WTC11 (cell line): ENCODE data around the gene MCF2L. TPM values are rescaled to one million over a fixed set of nuclear protein-coding genes. Genes with fewer than 3 reads are reported as not detected.

Experiments used
- ATAC-seq: fragments of 200-7000 bp; cut with Tn5 transposase; 2 replicates; pipeline ENCODE4 v1.10.0; 2021; ENCODE audit warnings: mild to moderate bottlenecking, moderate library complexity
- CTCF ChIA-PET: fragments of 300-600 bp; sonication (Branson Sonifier 250); formaldehyde crosslinking; loops from one replicate; lab custom pipeline; 2021; ENCODE audit warnings: antibody characterized with exemption; lab: Charles Lee
- POLR2A ChIA-PET: fragments of 350-600 bp; sonication (Branson Sonifier 250); formaldehyde crosslinking; loops from one replicate; lab custom pipeline; 2021; ENCODE audit warnings: antibody characterized with exemption; lab: Charles Lee
- DNase-seq: peaks from one replicate; pipeline ENCODE4 v3.0.0; 2021; ENCODE audit warnings: low spot score
- H3K27ac Mint-ChIP-seq: 2 replicates; pipeline ENCODE4 v1.8.0; 2021; ENCODE audit warnings: mixed read lengths
- H3K27me3 Mint-ChIP-seq: 2 replicates; pipeline ENCODE4 v1.8.0; 2021; ENCODE audit warnings: low read depth, mild to moderate bottlenecking, moderate library complexity, mixed read lengths
- H3K36me3 Mint-ChIP-seq: 2 replicates; pipeline ENCODE4 v1.8.0; 2021; ENCODE audit warnings: mixed read lengths
- H3K4me1 Mint-ChIP-seq: 2 replicates; pipeline ENCODE4 v1.8.0; 2022; ENCODE audit warnings: mixed read lengths
- H3K4me3 Mint-ChIP-seq: 2 replicates; pipeline ENCODE4 v1.8.0; 2021; ENCODE audit warnings: mild to moderate bottlenecking, moderate library complexity, mixed read lengths
- H3K9me3 Mint-ChIP-seq: 2 replicates; pipeline ENCODE4 v1.8.0; 2021; ENCODE audit warnings: mixed read lengths
- ATF2 ChIP-seq: sonication (generic); formaldehyde crosslinking; IDR thresholded peaks from 2 replicates; pipeline ENCODE4 v1.8.1; 2022; ENCODE audit warnings: low read depth, missing genetic modification reagents, borderline replicate concordance
- ATF6 ChIP-seq: sonication (generic); formaldehyde crosslinking; IDR thresholded peaks from 2 replicates; pipeline ENCODE4 v1.8.1; 2023; ENCODE audit warnings: mild to moderate bottlenecking, missing genetic modification reagents
- CBFB ChIP-seq: sonication (generic); formaldehyde crosslinking; IDR thresholded peaks from 2 replicates; pipeline ENCODE4 v1.8.1; 2022; ENCODE audit warnings: mild to moderate bottlenecking, low read depth, missing genetic modification reagents
- ERG ChIP-seq: fragments of 250-450 bp; sonication (Bioruptor Pico); IDR thresholded peaks from 2 replicates; pipeline ENCODE4 v1.8.0; 2021; ENCODE audit warnings: mild to moderate bottlenecking
- FOXP4 ChIP-seq: sonication (generic); formaldehyde crosslinking; IDR thresholded peaks from 2 replicates; pipeline ENCODE4 v1.8.0; 2022; ENCODE audit warnings: mild to moderate bottlenecking, missing genetic modification reagents
- GRHL2 ChIP-seq: fragments of 250-450 bp; sonication (Bioruptor Pico); IDR thresholded peaks from 2 replicates; pipeline ENCODE4 v1.8.0; 2022; ENCODE audit warnings: mild to moderate bottlenecking, moderate library complexity; ENCODE audit not compliant: insufficient replicate concordance, severe bottlenecking
- KAT7 ChIP-seq: sonication (generic); formaldehyde crosslinking; IDR thresholded peaks from 2 replicates; pipeline ENCODE4 v1.8.1; 2023; ENCODE audit warnings: missing genetic modification reagents, mild to moderate bottlenecking, borderline replicate concordance
- MLX ChIP-seq: sonication (generic); formaldehyde crosslinking; IDR thresholded peaks from 2 replicates; pipeline ENCODE4 v1.8.1; 2023; ENCODE audit warnings: mild to moderate bottlenecking, missing genetic modification reagents, moderate library complexity
- MYBL2 ChIP-seq: sonication (generic); formaldehyde crosslinking; IDR thresholded peaks from 2 replicates; pipeline ENCODE4 v1.8.1; 2023; ENCODE audit warnings: mild to moderate bottlenecking, moderate library complexity, missing genetic modification reagents
- OVOL2 ChIP-seq: fragments of 250-450 bp; sonication (Bioruptor Pico); IDR thresholded peaks from 2 replicates; pipeline ENCODE4 v1.9.0; 2021; ENCODE audit warnings: mild to moderate bottlenecking, borderline replicate concordance
- PREB ChIP-seq: sonication (generic); formaldehyde crosslinking; IDR thresholded peaks from 2 replicates; pipeline ENCODE4 v1.8.1; 2022; ENCODE audit warnings: mild to moderate bottlenecking, missing genetic modification reagents, moderate library complexity, borderline replicate concordance
- TCF7 ChIP-seq: sonication (generic); formaldehyde crosslinking; IDR thresholded peaks from 2 replicates; pipeline ENCODE4 v1.8.0; 2022; ENCODE audit warnings: mild to moderate bottlenecking, low read depth, missing genetic modification reagents, moderate library complexity
- TEAD1 ChIP-seq: sonication (generic); formaldehyde crosslinking; IDR thresholded peaks from 2 replicates; pipeline ENCODE4 v1.8.0; 2022; ENCODE audit warnings: mild to moderate bottlenecking, missing genetic modification reagents
- TEAD4 ChIP-seq: sonication (generic); formaldehyde crosslinking; IDR thresholded peaks from 2 replicates; pipeline ENCODE4 v1.8.0; 2022; ENCODE audit warnings: mild to moderate bottlenecking, missing genetic modification reagents
- USF1 ChIP-seq: sonication (generic); formaldehyde crosslinking; IDR thresholded peaks from 2 replicates; pipeline ENCODE4 v1.8.0; 2022; ENCODE audit warnings: mild to moderate bottlenecking, missing genetic modification reagents
- ZNF512 ChIP-seq: sonication (generic); formaldehyde crosslinking; IDR thresholded peaks from 2 replicates; pipeline ENCODE4 v1.8.1; 2022; ENCODE audit warnings: missing genetic modification reagents, borderline replicate concordance
- ZNF532 ChIP-seq: fragments of 250-450 bp; sonication (Bioruptor Pico); IDR thresholded peaks from 2 replicates; pipeline ENCODE4 v1.9.0; 2021; ENCODE audit warnings: mild to moderate bottlenecking, borderline replicate concordance
- total RNA-seq: library from RNA; stranded (reverse); gene quantifications from 3 replicates; pipeline ENCODE4 v1.2.3, GENCODE V29; 2021

Gene MCF2L
- total RNA-seq, 1 experiment from 2014 or later: 34.8 TPM

- H3K36me3 Mint-ChIP-seq: 0 out of 2 replicates have a peak, but pooled peaks cover 5% of the 10 kb centered on the region
- ChIA-PET POLR2A (no interaction called here), CTCF (interaction anchor here (3.4 kb wide), 1 partner anchor 10 kb away, joined by 17 read pairs; no protein-coding TSS in a partner anchor)
- no peak overlapping the region for H3K4me3 Mint-ChIP-seq
- no peak for DNase-seq
- no peaks in the 10 kb centered on the region for H3K4me1 Mint-ChIP-seq
- H3K27me3 Mint-ChIP-seq: no peaks in the 10 kb centered on the region
- TF ChIP-seq ZNF532 (CRISPR knock-in tag) (no peak), GRHL2 (CRISPR knock-in tag) (no peak), OVOL2 (CRISPR knock-in tag) (no peak), ZNF512 (CRISPR knock-in tag) (no peak), TCF7 (no peak), CBFB (no peak), TEAD4 (CRISPR knock-in tag) (no peak), KAT7 (CRISPR knock-in tag) (no peak)
- 0 out of 2 replicates have a peak overlapping the region, but pooled peaks have one; percentile 57 for H3K27ac Mint-ChIP-seq
- no peaks in the 10 kb centered on the region for H3K9me3 Mint-ChIP-seq
- no peak for ATAC-seq
These were observed 106.7 kb downstream of the MCF2L start for GRCh38 chr13:113075711-113076110.

- ChIA-PET POLR2A (no interaction called here), CTCF (interaction anchor here (1.5 to 3.4 kb wide), 2 partner anchors 9 to 47 kb away, joined by 4 to 17 read pairs; no protein-coding TSS in a partner anchor)
- no peaks in the 10 kb centered on the region for H3K36me3 Mint-ChIP-seq
- no peak overlapping the region for H3K4me3 Mint-ChIP-seq
- H3K9me3 Mint-ChIP-seq: no peaks in the 10 kb centered on the region
- peak overlapping the region; percentile 83; the same call in 1 of the 2 replicates for H3K27ac Mint-ChIP-seq
- no peaks in the 10 kb centered on the region for H3K27me3 Mint-ChIP-seq
- ATAC-seq: no peak
- no peak for DNase-seq
- no peaks in the 10 kb centered on the region for H3K4me1 Mint-ChIP-seq
- TF ChIP-seq PREB (no peak), MLX (CRISPR knock-in tag) (no peak), TEAD1 (no peak), FOXP4 (no peak), ERG (no peak), ATF2 (CRISPR knock-in tag) (no peak), USF1 (CRISPR knock-in tag) (no peak), MYBL2 (CRISPR knock-in tag) (no peak), GRHL2 (CRISPR knock-in tag) (no peak), ATF6 (CRISPR knock-in tag) (no peak)
These were observed 107.8 kb downstream of the MCF2L start for GRCh38 chr13:113076681-113077401.
